A549 treated with ZK216348 at 1 μM for 4 hours (cell line): ENCODE results near the gene PIGW. TPM values are rescaled to one million over a fixed set of nuclear protein-coding genes. Genes with fewer than 3 reads are reported as not detected.

Experiments used
- total RNA-seq: library from RNA; stranded (reverse); fragments of 200-300 nt; extraction: Qiagen RNA extraction; gene quantifications from 5 replicates; pipeline ENCODE4 v1.2.3, GENCODE V29; 2022; ENCODE audit warnings: low read depth

Gene PIGW, protein sequence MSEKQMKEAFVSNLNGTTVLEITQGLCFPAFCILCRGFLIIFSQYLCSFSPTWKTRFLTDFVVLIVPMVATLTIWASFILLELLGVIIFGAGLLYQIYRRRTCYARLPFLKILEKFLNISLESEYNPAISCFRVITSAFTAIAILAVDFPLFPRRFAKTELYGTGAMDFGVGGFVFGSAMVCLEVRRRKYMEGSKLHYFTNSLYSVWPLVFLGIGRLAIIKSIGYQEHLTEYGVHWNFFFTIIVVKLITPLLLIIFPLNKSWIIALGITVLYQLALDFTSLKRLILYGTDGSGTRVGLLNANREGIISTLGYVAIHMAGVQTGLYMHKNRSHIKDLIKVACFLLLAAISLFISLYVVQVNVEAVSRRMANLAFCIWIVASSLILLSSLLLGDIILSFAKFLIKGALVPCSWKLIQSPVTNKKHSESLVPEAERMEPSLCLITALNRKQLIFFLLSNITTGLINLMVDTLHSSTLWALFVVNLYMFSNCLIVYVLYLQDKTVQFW
- 21.0 to 31.1 TPM (median 24.4 TPM) in 5 replicates for total RNA-seq

DNA sequence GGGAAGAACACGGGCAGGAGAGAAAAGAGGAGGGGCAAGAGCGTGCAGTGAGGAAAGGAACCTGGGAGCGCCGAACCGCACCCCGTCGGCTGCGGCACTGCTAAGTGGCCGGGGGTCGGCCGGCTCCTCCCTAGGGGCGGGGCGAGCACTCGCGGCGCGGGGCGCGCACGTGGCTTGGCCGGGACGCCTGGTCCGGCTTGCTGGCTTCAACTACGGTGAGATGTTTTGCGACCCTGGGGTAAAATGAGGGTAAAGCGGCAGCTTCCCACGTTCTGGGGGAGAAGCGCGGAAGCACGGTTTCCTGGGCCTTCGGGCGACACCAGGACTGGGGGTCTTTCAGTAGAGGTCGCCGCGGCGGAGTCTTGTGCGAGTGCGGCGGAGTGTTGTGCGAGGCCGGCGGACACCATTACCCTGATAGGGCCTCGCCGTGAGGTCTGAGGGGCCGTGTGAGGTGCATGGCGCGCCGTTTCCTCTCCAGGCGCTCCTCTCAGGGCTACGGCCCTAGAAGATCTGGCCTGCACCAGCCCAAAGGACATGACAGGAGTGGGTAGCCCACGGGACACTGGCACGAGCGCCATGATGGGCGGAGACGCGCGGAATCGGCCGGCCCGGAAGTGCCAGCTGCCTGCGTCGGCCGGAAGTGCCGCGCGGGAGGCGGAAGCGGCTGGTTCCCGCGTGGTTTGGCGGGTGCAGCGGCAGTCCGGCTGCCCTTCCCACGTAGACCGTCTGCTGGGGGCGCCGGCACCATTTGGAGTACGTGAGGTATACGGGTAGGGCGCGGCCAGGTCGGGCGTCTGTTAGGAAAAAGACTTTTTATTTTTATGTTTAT lies at the start of gene PIGW, which contains the start of gene MYO19:
PIGW (plus strand) TSS at position 148 of the 829 bp plus-strand sequence. CDS start 2,115 bp downstream, outside the sequence.
MYO19 (minus strand) TSS at position 29 of the 829 bp plus-strand sequence. CDS start 2,330 bp downstream, outside the sequence.

DNA sequence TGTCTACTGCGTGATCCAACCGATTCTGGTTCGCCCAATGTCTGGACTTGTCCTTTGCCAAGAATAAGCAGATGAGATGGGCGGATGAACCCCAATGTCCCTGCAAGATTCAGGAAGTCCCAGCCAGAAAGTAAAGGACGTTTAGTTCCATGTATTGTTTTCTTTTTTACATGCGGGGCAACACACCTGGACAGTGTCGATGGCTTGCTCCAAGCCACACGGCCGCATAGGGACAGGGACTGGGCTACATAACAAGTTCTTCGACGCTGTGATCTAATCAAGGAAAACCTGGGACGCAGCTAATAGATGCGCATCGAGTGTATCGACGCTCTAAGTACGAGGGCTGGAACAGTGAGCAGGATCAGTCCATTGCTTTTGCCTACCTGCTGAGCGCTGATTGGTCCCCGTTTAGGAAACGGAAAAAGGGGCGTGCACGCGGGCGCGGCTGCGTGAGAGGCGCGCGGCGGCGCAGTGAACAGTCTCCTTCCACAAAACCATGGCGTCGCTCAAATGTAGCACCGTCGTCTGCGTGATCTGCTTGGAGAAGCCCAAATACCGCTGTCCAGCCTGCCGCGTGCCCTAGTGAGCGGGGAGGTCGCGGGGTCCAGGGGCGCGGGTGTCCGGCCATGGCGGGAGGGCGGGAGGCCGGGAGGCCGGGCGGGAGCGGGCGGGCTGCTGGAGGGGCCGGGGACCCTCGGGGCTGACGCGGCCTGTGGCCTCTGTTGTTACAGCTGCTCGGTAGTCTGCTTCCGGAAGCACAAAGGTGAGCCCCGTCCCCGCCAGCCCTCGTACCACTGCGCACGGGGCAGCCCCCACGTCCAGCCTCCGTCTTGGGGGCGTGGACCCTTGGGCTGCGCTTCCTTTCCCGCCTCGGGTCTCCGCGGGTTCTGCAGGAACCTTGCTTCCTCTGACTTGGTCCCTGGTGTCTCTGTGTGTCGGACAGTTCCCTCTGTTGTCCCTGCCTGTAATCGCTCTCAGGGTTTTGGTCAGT lies 48.3 kb upstream of the PIGW start, which contains the start of gene ZNHIT3:
ZNHIT3 (plus strand) TSS at position 478 of the 991 bp plus-strand sequence; CDS start at position 497, 19 bp downstream.

DNA sequence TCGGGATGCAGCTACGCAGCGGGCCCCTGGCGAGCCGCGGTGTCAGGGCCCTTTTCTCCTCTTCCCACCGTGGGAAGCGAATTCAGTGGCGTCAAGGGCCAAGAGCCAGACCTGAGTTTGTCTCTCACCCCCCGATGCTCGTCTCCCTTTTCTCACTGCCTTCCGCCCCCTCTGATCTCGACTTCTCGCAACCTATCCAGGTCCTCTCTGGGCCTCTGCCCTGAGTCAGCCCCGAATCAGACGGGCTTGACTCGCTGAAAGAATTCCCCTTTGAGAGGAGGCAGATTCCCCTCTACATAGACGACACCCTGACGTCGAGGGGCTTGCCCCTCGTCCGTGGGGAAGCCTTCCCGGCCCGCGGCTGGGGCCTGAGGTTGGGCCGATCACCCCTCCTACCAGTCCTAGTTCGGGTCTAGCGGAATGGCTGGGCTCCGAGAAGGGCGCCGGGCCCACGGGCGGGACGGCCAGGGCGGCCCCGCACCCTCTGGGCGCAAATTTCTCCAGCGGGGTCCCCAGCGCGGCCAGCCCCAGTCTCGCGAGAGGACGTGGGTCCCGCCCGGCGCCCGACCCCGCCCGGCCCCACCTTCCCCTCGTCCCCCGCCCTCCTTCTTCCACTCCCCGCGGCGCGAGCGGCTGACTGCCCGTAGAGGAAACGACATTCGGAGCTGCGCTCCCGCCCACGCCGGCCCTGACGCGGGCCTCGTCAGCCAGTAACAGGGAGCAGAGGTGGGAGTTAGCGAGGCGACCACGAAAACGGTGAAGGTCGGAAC lies 9.7 kb downstream of the PIGW start, which contains the start of gene GGNBP2:
GGNBP2 (plus strand) TSS at position 613 of the 770 bp plus-strand sequence. CDS start 806 bp downstream, outside the sequence.

Other genes with a start within 250 kb of the PIGW start
- not detected in 5 replicates for gene TBC1D3G, start 211.1 kb upstream of the PIGW start, total RNA-seq
- not detected in 5 replicates for gene TBC1D3H, start 146.6 kb upstream of the PIGW start, total RNA-seq
- 76.2 to 89.2 TPM (median 80.7 TPM) in 5 replicates for gene ZNHIT3, start 48.3 kb upstream of the PIGW start, total RNA-seq
- gene MYO19, start 119 bp upstream of the PIGW start, total RNA-seq: 49.9 to 65.9 TPM (median 62.7 TPM) in 5 replicates
- 57.6 to 81.3 TPM (median 63.4 TPM) in 5 replicates for gene GGNBP2, start 9.9 kb downstream of the PIGW start, total RNA-seq
- 4.9 to 9.2 TPM (median 7.5 TPM) in 5 replicates for gene DHRS11, start 56.9 kb downstream of the PIGW start, total RNA-seq
- 10.0 to 18.4 TPM (median 17.9 TPM) in 5 replicates for gene MRM1, start 66.6 kb downstream of the PIGW start, total RNA-seq